HepG2 (cell line): ENCODE data around the gene FOXN3. TPM values are rescaled to one million over a fixed set of nuclear protein-coding genes. Genes with fewer than 3 reads are reported as not detected.
A peak's percentile ranks its signal among the peaks of the same experiment; 100 is the strongest.

ENCODE experiments used
- CREB1 ChIP-seq, 2 experiments: fragments of 450-650 bp in 1 of 2; IDR thresholded peaks; 2 replicates each; pipeline ENCODE4 v1.6.1; 2016 to 2017; ENCODE audit warnings: control low read depth in 1 of 2, mild to moderate bottlenecking in 1 of 2, missing compliant biosample characterization in 1 of 2, missing genetic modification characterization in 1 of 2
- DMAP1 ChIP-seq: IDR thresholded peaks from 2 replicates; pipeline ENCODE4 v1.6.1; 2016
- ELF3 ChIP-seq: IDR thresholded peaks from 2 replicates; pipeline ENCODE4 v1.6.1; 2016; ENCODE audit warnings: missing genetic modification reagents, missing compliant biosample characterization
- ELF4 ChIP-seq: sonication (generic); formaldehyde crosslinking; IDR thresholded peaks from 2 replicates; pipeline ENCODE4 v1.5.0; 2020; ENCODE audit warnings: missing genetic modification reagents, mild to moderate bottlenecking, moderate library complexity, borderline replicate concordance
- GABPA ChIP-seq, 2 experiments: IDR thresholded peaks; 2 replicates each; pipeline ENCODE4 v1.6.1; 2011 to 2016; ENCODE audit warnings: low read depth in 2 of 2, low read length in 1 of 2, missing biosample characterization in 1 of 2, missing genetic modification characterization in 1 of 2
- GLI4 ChIP-seq: sonication (generic); formaldehyde crosslinking; IDR thresholded peaks from 2 replicates; pipeline ENCODE4 v1.5.1; 2020; ENCODE audit warnings: missing genetic modification reagents, mild to moderate bottlenecking, moderate library complexity, borderline replicate concordance
- KAT7 ChIP-seq: IDR thresholded peaks from 2 replicates; pipeline ENCODE4 v1.6.1; 2018; ENCODE audit warnings: borderline replicate concordance, missing compliant biosample characterization
- KMT2B ChIP-seq: IDR thresholded peaks from 2 replicates; pipeline ENCODE4 v1.6.1; 2016; ENCODE audit warnings: missing genetic modification reagents, missing compliant biosample characterization
- RCOR2 ChIP-seq: IDR thresholded peaks from 2 replicates; pipeline ENCODE4 v1.6.1; 2016; ENCODE audit warnings: missing biosample characterization, missing genetic modification reagents
- SRSF9 ChIP-seq: fragments of 200-400 bp; formaldehyde crosslinking; IDR thresholded peaks from 2 replicates; pipeline ENCODE4 v1.6.1; 2018; ENCODE audit warnings: borderline replicate concordance, mild to moderate bottlenecking, low read depth, low read length; ENCODE audit not compliant: insufficient read depth, poor library complexity, severe bottlenecking
- ZFAT ChIP-seq: sonication (generic); formaldehyde crosslinking; conservative IDR thresholded peaks from 2 replicates; pipeline ENCODE4 v1.8.1; 2023; ENCODE audit warnings: missing genetic modification reagents, inconsistent platforms
- ZFP41 ChIP-seq: sonication (generic); formaldehyde crosslinking; IDR thresholded peaks from 2 replicates; pipeline ENCODE4 v1.4.0; 2020; ENCODE audit warnings: mild to moderate bottlenecking, missing genetic modification reagents, borderline replicate concordance
- ZFP62 ChIP-seq: sonication (generic); formaldehyde crosslinking; IDR thresholded peaks from 2 replicates; pipeline ENCODE4 v1.4.0; 2020; ENCODE audit warnings: missing genetic modification reagents
- ZFP82 ChIP-seq: sonication (generic); formaldehyde crosslinking; IDR thresholded peaks from 2 replicates; pipeline ENCODE4 v1.5.1; 2020; ENCODE audit warnings: mild to moderate bottlenecking, missing genetic modification reagents, borderline replicate concordance
- ZNF205 ChIP-seq: IDR thresholded peaks from 2 replicates; pipeline ENCODE4 v1.6.1; 2018; ENCODE audit warnings: missing biosample characterization, missing genetic modification reagents
- ZNF382 ChIP-seq: sonication (generic); formaldehyde crosslinking; IDR thresholded peaks from 2 replicates; pipeline ENCODE4 v1.5.0; 2020; ENCODE audit warnings: missing genetic modification reagents, mild to moderate bottlenecking, borderline replicate concordance
- ZNF670 ChIP-seq: sonication (generic); formaldehyde crosslinking; IDR thresholded peaks from 2 replicates; pipeline ENCODE4 v1.8.0; 2022; ENCODE audit warnings: mild to moderate bottlenecking, missing genetic modification reagents, borderline replicate concordance
- ZNF792 ChIP-seq: IDR thresholded peaks from 2 replicates; pipeline ENCODE4 v1.6.1; 2016
- polyA plus RNA-seq, 8 experiments: library from polyadenylated mRNA; depleted of rRNA in 3 of 8; stranded (reverse) in 7 of 8; unstranded in 1 of 8; fragments of >200 nt; fragmentation: Illumina TruSeq in 4 of 8; extraction: Trizol in 4 of 8; gene quantifications; 2 replicates each; pipeline versions ENCODE4 v1.2.1 to v1.2.3, GENCODE V29; 2011 to 2016; ENCODE audit warnings: low read depth in 4 of 8, missing spikeins in 1 of 8, mixed read lengths in 1 of 8; ENCODE audit not compliant: insufficient read depth in 1 of 8
- total RNA-seq, 5 experiments: library from RNA; depleted of rRNA; stranded (reverse); fragments of >200 nt; fragmentation: Illumina TruSeq; extraction: Trizol; gene quantifications; 2 replicates each; pipeline ENCODE4 v1.2.3, GENCODE V29; 2016; ENCODE audit warnings: low read depth in 1 of 5
- TF ChIP-seq, protein P1 (sequence below): sonication (generic); formaldehyde crosslinking; IDR thresholded peaks from 2 replicates; pipeline ENCODE4 v1.5.0; 2020; ENCODE audit warnings: mild to moderate bottlenecking, missing genetic modification reagents, borderline replicate concordance
- TF ChIP-seq, protein P2 (sequence below): sonication (generic); formaldehyde crosslinking; IDR thresholded peaks from 2 replicates; pipeline ENCODE4 v1.4.0; 2020; ENCODE audit warnings: missing genetic modification reagents
- TF ChIP-seq, protein P3 (sequence below): sonication (generic); formaldehyde crosslinking; IDR thresholded peaks from 2 replicates; pipeline ENCODE4 v1.5.1; 2020; ENCODE audit warnings: mild to moderate bottlenecking, moderate library complexity, missing genetic modification reagents
- TF ChIP-seq, protein P4 (sequence below): fragments of 450-650 bp; IDR thresholded peaks from 2 replicates; pipeline ENCODE4 v1.6.1; 2017
- TF ChIP-seq, protein P5 (sequence below): IDR thresholded peaks from 2 replicates; pipeline ENCODE4 v1.6.1; 2016; ENCODE audit warnings: mild to moderate bottlenecking, missing biosample characterization, missing genetic modification reagents

FOXN3 gene
- total and polyA plus RNA-seq, 2 of the 13 experiments (the other 11 are each of a cell fraction or from before 2014, with no cell fraction given) = 32.4 to 70.2 TPM

DNA sequence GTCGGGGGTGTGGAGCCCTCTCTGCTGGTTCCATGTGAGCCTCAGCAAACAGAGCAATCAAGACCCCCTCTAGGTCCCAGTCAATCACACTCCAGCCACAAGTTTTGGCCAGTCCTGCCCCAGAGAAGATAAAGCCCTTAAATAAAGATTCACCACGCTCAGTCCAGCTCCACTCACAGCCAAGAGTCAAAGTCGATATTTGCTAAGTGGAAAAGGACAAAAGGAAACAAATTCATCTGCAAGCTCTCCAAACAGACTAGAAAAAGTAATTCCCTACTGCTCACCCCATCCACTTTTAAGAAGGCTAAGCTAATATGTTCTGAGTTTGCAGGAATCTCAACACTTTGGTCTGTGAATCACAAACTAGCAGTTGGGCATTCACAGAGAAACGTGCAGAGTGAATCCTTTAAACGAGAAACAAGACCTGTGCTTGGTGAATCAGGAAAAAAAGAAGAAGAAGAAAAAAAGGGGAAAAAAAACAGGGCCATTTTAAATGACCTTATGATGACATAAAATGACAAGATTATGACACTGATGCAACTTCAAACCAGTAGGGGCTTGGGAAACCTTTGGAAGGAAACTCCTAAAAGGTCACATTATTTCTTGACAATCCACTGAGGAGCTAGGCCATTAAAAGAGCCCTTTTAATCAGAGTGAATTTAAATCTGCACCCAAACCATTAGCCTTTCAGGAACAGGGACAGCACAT, 41.8 kb upstream of the FOXN3 start (continued):
- no peak for TF ChIP-seq ZFP62 (CRISPR knock-in tag)
- TF ChIP-seq RCOR2 (CRISPR knock-in tag) = no peak; the same call in 1 of the 2 replicates
- TF ChIP-seq DMAP1 (CRISPR knock-in tag) = no peak; the same call in 1 of the 2 replicates
- TF ChIP-seq KMT2B (CRISPR knock-in tag) = peak; percentile 29; the same call in 1 of the 2 replicates
- TF ChIP-seq ZNF670 (CRISPR knock-in tag) = no peak
- peak; percentile 80; the same call in 1 of the 2 replicates for TF ChIP-seq ZNF205
- TF ChIP-seq ZFAT = no peak
- no peak for TF ChIP-seq ZFP41 (CRISPR knock-in tag)
- TF ChIP-seq, protein P1, sequence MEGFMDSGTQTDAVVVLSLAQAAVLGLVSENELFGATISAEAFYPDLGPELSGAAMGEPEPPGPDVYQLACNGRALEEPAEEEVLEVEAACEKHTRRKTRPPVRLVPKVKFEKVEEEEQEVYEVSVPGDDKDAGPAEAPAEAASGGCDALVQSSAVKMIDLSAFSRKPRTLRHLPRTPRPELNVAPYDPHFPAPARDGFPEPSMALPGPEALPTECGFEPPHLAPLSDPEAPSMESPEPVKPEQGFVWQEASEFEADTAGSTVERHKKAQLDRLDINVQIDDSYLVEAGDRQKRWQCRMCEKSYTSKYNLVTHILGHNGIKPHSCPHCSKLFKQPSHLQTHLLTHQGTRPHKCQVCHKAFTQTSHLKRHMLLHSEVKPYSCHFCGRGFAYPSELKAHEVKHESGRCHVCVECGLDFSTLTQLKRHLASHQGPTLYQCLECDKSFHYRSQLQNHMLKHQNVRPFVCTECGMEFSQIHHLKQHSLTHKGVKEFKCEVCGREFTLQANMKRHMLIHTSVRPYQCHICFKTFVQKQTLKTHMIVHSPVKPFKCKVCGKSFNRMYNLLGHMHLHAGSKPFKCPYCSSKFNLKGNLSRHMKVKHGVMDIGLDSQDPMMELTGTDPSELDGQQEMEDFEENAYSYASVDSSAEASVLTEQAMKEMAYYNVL (CRISPR knock-in tag) = peak; percentile 80; the same call in 1 of the 2 replicates
- no peak for TF ChIP-seq GLI4
- no peak for TF ChIP-seq ZNF382 (CRISPR knock-in tag)
- peak; percentile 25; the same call in 1 of the 2 replicates for TF ChIP-seq ZNF792 (CRISPR knock-in tag)
- TF ChIP-seq, protein P2, sequence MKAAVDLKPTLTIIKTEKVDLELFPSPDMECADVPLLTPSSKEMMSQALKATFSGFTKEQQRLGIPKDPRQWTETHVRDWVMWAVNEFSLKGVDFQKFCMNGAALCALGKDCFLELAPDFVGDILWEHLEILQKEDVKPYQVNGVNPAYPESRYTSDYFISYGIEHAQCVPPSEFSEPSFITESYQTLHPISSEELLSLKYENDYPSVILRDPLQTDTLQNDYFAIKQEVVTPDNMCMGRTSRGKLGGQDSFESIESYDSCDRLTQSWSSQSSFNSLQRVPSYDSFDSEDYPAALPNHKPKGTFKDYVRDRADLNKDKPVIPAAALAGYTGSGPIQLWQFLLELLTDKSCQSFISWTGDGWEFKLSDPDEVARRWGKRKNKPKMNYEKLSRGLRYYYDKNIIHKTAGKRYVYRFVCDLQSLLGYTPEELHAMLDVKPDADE (CRISPR knock-in tag) = no peak
- TF ChIP-seq ELF3 (CRISPR knock-in tag) = peak; percentile 39; the same call in 1 of the 2 replicates
- TF ChIP-seq SRSF9 = no peak
- TF ChIP-seq GABPA (IDR thresholded peaks at IDR 0.05; ENCODE audit: low read depth, low read length) = no peak
- no peak for TF ChIP-seq GABPA (CRISPR knock-in tag; IDR thresholded peaks at IDR 0.05; ENCODE audit: low read depth)
- TF ChIP-seq ZFP82 (CRISPR knock-in tag) = no peak
- TF ChIP-seq CREB1 (IDR thresholded peaks at IDR 0.05) = no peak
- peak; percentile 52; the same call in 1 of the 2 replicates for TF ChIP-seq CREB1 (CRISPR knock-in tag; IDR thresholded peaks at IDR 0.05)
- no peak for TF ChIP-seq ELF4
- TF ChIP-seq, protein P3, sequence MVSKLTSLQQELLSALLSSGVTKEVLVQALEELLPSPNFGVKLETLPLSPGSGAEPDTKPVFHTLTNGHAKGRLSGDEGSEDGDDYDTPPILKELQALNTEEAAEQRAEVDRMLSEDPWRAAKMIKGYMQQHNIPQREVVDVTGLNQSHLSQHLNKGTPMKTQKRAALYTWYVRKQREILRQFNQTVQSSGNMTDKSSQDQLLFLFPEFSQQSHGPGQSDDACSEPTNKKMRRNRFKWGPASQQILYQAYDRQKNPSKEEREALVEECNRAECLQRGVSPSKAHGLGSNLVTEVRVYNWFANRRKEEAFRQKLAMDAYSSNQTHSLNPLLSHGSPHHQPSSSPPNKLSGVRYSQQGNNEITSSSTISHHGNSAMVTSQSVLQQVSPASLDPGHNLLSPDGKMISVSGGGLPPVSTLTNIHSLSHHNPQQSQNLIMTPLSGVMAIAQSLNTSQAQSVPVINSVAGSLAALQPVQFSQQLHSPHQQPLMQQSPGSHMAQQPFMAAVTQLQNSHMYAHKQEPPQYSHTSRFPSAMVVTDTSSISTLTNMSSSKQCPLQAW (CRISPR knock-in tag) = no peak
- TF ChIP-seq, protein P4, sequence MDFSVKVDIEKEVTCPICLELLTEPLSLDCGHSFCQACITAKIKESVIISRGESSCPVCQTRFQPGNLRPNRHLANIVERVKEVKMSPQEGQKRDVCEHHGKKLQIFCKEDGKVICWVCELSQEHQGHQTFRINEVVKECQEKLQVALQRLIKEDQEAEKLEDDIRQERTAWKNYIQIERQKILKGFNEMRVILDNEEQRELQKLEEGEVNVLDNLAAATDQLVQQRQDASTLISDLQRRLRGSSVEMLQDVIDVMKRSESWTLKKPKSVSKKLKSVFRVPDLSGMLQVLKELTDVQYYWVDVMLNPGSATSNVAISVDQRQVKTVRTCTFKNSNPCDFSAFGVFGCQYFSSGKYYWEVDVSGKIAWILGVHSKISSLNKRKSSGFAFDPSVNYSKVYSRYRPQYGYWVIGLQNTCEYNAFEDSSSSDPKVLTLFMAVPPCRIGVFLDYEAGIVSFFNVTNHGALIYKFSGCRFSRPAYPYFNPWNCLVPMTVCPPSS = no peak
- no peak for TF ChIP-seq KAT7 (CRISPR knock-in tag)
- TF ChIP-seq, protein P5, sequence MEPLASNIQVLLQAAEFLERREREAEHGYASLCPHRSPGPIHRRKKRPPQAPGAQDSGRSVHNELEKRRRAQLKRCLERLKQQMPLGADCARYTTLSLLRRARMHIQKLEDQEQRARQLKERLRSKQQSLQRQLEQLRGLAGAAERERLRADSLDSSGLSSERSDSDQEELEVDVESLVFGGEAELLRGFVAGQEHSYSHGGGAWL (CRISPR knock-in tag) = no peak
